Measurements from ENCODE around the gene TEX22. TPM values are rescaled to one million over a fixed set of nuclear protein-coding genes. Genes with fewer than 3 reads are reported as not detected.

The TEX22 gene
- total RNA-seq, 1 donor from 2014 or later: 0.46 TPM

DNA sequence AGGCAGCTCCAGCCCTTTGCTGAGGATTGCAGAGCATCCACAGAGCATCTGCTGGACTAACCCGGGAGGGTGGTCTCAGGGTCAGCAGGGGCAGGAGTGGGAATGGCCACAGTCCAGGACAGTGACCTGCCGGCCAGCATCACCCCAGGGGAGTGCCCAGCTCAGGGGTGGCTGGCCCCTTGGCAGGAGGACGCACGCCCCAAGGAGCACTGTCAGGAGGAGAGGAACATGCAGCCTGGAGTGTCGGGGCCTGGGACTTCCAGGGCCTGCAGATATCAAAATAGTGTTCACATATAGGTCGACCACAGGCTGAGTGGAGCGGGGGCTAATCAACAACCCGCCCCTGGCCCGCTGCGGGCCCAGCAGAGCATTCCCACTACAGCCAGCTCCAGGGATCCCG is 33.2 kb upstream of the TEX22 start:
- H3K4me3 ChIP-seq (ENCODE audit: low read depth, low read length): no peak overlapping the region
- no peaks in the 10 kb centered on the region for H3K36me3 ChIP-seq (ENCODE audit: control insufficient read depth, insufficient read depth, low read length)
- TF ChIP-seq, protein P1, sequence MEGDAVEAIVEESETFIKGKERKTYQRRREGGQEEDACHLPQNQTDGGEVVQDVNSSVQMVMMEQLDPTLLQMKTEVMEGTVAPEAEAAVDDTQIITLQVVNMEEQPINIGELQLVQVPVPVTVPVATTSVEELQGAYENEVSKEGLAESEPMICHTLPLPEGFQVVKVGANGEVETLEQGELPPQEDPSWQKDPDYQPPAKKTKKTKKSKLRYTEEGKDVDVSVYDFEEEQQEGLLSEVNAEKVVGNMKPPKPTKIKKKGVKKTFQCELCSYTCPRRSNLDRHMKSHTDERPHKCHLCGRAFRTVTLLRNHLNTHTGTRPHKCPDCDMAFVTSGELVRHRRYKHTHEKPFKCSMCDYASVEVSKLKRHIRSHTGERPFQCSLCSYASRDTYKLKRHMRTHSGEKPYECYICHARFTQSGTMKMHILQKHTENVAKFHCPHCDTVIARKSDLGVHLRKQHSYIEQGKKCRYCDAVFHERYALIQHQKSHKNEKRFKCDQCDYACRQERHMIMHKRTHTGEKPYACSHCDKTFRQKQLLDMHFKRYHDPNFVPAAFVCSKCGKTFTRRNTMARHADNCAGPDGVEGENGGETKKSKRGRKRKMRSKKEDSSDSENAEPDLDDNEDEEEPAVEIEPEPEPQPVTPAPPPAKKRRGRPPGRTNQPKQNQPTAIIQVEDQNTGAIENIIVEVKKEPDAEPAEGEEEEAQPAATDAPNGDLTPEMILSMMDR (IDR thresholded peaks at IDR 0.05; ENCODE audit: insufficient read depth, low read length, poor library complexity, severe bottlenecking): no peak
- DNase-seq (ENCODE audit: low read depth): no peak
- no peaks in the 10 kb centered on the region for H3K27me3 ChIP-seq (ENCODE audit: control insufficient read depth, insufficient read depth, low read length)

DNA sequence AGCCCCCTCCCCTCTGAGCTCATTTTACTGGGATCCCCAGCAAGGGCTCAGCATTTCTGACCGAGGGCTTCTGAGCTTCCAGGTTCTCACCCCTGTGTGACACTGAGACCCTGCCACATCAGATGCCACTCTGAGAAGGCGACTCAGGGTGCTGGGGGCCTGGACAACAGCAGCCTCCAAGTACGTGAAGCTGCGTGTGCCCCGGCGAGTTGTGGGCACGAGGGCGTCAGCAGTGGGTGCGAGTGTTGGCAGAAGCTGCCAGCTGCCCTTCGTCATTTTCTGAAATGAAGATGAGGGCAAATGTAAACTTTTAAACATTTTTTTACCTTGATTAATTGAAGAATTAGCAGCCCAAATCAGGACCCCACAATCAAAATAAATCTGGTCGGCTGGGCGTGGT is 32.7 kb upstream of the TEX22 start:
- TF ChIP-seq, protein P1 (IDR thresholded peaks at IDR 0.05; ENCODE audit: insufficient read depth, low read length, poor library complexity, severe bottlenecking): no peak
- no peak for DNase-seq (ENCODE audit: low read depth)
- Histone ChIP-seq H3K4me3 (ENCODE audit: low read depth, low read length) (no peak overlapping the region), H3K36me3 (ENCODE audit: control insufficient read depth, insufficient read depth, low read length) (no peaks in the 10 kb centered on the region), H3K27me3 (ENCODE audit: control insufficient read depth, insufficient read depth, low read length) (no peaks in the 10 kb centered on the region)

DNA sequence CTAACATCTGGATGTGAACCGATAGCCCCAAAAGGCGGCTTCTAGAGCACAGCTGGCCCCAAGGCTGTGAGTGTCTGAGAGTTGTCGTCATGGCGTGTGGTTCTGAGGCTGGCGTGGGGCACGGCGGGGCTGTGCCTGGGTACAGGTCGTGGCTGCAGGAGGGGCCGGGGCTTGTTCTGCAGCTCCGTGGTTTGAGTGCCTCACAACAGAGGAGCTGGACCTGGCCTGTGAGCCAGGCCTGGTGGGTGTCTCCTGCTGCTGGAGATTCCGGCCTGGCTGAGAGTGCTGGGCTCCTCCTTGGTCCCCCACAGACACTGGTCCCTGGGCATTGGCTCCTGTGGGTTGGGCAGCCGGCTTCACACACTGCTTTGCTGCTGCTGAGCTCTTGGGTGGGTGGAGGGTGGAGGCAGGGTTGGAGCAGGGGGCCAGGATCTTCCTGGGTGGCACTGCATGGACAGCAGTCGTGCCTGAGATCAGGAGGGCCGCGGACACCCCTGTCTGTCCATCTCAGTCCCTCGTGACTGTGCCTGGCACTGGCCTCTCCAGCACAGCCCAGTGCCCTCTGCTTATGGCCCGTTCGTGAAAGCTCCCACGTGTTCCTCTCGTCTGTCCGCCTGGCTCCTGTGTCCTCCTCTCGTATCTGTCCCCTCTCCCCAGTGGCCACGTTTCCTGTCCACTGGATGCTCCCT is 31.8 kb upstream of the TEX22 start:
- no peaks in the 10 kb centered on the region for H3K36me3 ChIP-seq (ENCODE audit: control insufficient read depth, insufficient read depth, low read length)
- H3K4me3 ChIP-seq (ENCODE audit: low read depth, low read length): no peak overlapping the region
- DNase-seq (ENCODE audit: low read depth): no peak
- no peaks in the 10 kb centered on the region for H3K27me3 ChIP-seq (ENCODE audit: control insufficient read depth, insufficient read depth, low read length)
- TF ChIP-seq, protein P1 (IDR thresholded peaks at IDR 0.05; ENCODE audit: insufficient read depth, low read length, poor library complexity, severe bottlenecking): no peak

DNA sequence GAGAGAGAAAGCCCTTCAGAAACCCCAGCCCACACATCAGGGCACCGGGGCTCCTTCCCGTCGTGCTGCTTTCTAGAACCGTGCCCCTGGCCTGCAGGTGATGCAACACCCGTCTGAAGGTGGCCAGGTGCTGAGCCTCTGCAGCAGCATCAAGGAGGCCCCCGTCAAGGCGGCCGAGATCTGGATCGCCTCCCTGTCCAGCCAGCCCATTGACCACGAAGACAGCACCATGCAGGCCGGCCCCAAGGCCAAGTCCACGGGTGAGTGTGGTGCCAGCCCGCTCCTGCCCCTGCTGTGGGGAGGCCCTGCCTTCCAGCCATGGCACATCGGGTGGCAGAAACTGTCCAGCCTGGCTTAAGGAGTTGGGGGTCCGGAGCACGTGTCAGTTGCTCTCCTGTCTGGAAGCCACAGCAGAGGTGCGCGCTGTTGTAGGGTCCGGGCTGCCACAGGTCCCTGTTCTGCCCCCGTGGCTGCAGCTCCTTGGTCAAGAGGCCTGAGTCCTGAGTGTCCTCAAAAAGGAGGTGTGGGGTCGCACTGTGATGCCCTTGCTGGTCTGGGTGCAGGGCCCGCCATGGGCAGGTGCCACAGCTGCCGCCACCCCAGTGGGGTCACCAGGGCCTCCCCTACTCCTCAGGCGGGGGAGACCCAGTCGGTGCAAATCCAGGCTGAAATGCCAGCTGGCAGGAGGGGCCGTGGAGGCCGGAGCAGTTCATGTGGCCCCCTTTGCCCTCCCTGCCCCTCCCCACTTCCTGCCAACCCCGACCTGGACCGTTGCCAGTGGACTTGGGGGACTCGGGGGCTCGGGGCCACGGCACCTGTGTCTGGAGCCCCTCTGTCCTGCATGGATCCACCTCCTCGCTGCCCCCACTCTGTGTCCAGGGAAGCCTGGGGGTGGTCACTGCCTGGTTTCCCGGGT is 31.0 kb upstream of the TEX22 start:
- TF ChIP-seq, protein P1 (IDR thresholded peaks at IDR 0.05; ENCODE audit: insufficient read depth, low read length, poor library complexity, severe bottlenecking): no peak
- Histone ChIP-seq H3K4me3 (ENCODE audit: low read depth, low read length) (no peak overlapping the region), H3K27me3 (ENCODE audit: control insufficient read depth, insufficient read depth, low read length) (no peaks in the 10 kb centered on the region), H3K36me3 (ENCODE audit: control insufficient read depth, insufficient read depth, low read length) (no peaks in the 10 kb centered on the region)
- no peak for DNase-seq (ENCODE audit: low read depth)

DNA sequence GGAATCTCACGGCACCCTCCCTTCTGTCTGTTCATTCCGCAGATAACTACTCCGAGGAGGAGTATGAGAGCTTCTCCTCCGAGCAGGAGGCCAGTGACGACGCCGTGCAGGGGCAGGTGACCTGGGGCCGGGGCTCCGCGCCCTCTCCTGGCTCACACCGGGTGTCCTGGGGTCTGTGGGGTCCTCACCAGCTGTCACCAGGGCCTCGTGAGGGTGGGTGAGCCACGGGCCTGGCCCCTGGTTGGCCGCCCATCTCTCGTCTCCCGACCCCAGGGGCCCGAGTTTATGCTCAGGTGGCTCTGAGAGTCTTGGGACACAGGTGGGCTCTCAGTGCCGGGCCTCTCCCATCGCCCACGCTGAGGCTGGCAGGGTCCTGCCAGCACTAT is 30.3 kb upstream of the TEX22 start:
- H3K27me3 ChIP-seq (ENCODE audit: control insufficient read depth, insufficient read depth, low read length): no peaks in the 10 kb centered on the region
- H3K36me3 ChIP-seq (ENCODE audit: control insufficient read depth, insufficient read depth, low read length): no peaks in the 10 kb centered on the region
- H3K4me3 ChIP-seq (ENCODE audit: low read depth, low read length): no peak overlapping the region
- TF ChIP-seq, protein P1 (IDR thresholded peaks at IDR 0.05; ENCODE audit: insufficient read depth, low read length, poor library complexity, severe bottlenecking): no peak
- no peak for DNase-seq (ENCODE audit: low read depth)

All from kidney epithelial cell (primary cell).